GM20431 (cell line): Measurements from ENCODE around the gene CACNB3.

Experiments
- in situ Hi-C: fragments of 300-500 bp; cut with MseI, MboI; formaldehyde crosslinking; loops from one replicate; pipeline ENCODE4 v1.15.0; 2020; ENCODE audit warnings: low sequenced_read_pairs; ENCODE audit not compliant: unreplicated experiment

The CACNB3 gene

GRCh38 chr12:48817873-48818830 is at the start of gene CACNB3:
Gene CACNB3 (plus strand): TSS chr12:48818496. CDS start chr12:48818930, 434 bp downstream.
- in situ Hi-C loops: no loop called here

- in situ Hi-C loops: no loop called here
These were observed 49.6 kb upstream of the CACNB3 start for GRCh38 chr12:48768736-48769135.

GRCh38 chr12:48770756-48771155 is 47.5 kb upstream of the CACNB3 start:
- in situ Hi-C loops: no loop called here

- in situ Hi-C loops: no loop called here
These were observed 46.6 kb upstream of the CACNB3 start for GRCh38 chr12:48771588-48772112.

GRCh38 chr12:48773686-48774085 is 44.6 kb upstream of the CACNB3 start:
- in situ Hi-C loops: no loop called here

- in situ Hi-C loops: no loop called here
These were observed 43.8 kb upstream of the CACNB3 start for GRCh38 chr12:48774516-48774915.

GRCh38 chr12:48775299-48775698 is 43.0 kb upstream of the CACNB3 start:
- in situ Hi-C loops: no loop called here

GRCh38 chr12:48775991-48776649 is 42.2 kb upstream of the CACNB3 start:
- in situ Hi-C loops: no loop called here

GRCh38 chr12:48776956-48777355 is 41.3 kb upstream of the CACNB3 start:
- in situ Hi-C loops: no loop called here

- in situ Hi-C loops: no loop called here
These were observed 40.5 kb upstream of the CACNB3 start for GRCh38 chr12:48777501-48778400.

GRCh38 chr12:48779869-48780268 is 38.4 kb upstream of the CACNB3 start:
- in situ Hi-C loops: no loop called here

- in situ Hi-C loops: no loop called here
These were observed 37.8 kb upstream of the CACNB3 start for GRCh38 chr12:48780381-48781025.

GRCh38 chr12:48781750-48782456 is 36.4 kb upstream of the CACNB3 start:
- in situ Hi-C loops: no loop called here

GRCh38 chr12:48782457-48783395 is 35.6 kb upstream of the CACNB3 start:
- in situ Hi-C loops: no loop called here

- in situ Hi-C loops: no loop called here
These were observed 34.9 kb upstream of the CACNB3 start for GRCh38 chr12:48783432-48783831.

GRCh38 chr12:48786591-48787544 is 31.4 kb upstream of the CACNB3 start:
- in situ Hi-C loops: no loop called here
